Chondrocyte (in vitro differentiated cells): Measurements from ENCODE around the gene SLC2A4RG. TPM values are rescaled to one million over a fixed set of nuclear protein-coding genes. Genes with fewer than 3 reads are reported as not detected.
A peak's percentile ranks its signal among the peaks of the same experiment; 100 is the strongest.

Experiments
- DNase-seq: peaks from one replicate; pipeline ENCODE4 v3.0.0; 2021; ENCODE audit warnings: mixed read lengths, low spot score
- H3K27ac Mint-ChIP-seq: one replicate; pipeline ENCODE4 v1.8.0; 2021; ENCODE audit warnings: mild to moderate bottlenecking, moderate library complexity, mixed read lengths; ENCODE audit not compliant: unreplicated experiment
- H3K27me3 Mint-ChIP-seq: 2 replicates; pipeline ENCODE4 v1.8.0; 2021; ENCODE audit warnings: low read depth, mixed read lengths
- H3K36me3 Mint-ChIP-seq: 2 replicates; pipeline ENCODE4 v1.8.0; 2021; ENCODE audit warnings: low read depth, mixed read lengths
- H3K4me1 Mint-ChIP-seq: 2 replicates; pipeline ENCODE4 v1.8.0; 2021; ENCODE audit warnings: low read depth, mild to moderate bottlenecking, mixed read lengths
- H3K4me3 Mint-ChIP-seq: one replicate; pipeline ENCODE4 v1.8.0; 2021; ENCODE audit warnings: mild to moderate bottlenecking, moderate library complexity, mixed read lengths; ENCODE audit not compliant: unreplicated experiment
- H3K9me3 Mint-ChIP-seq: 2 replicates; pipeline ENCODE4 v1.8.0; 2021; ENCODE audit warnings: low read depth, mixed read lengths
- total RNA-seq: library from RNA; stranded (reverse); gene quantifications from 3 replicates; pipeline ENCODE4 v1.2.1, GENCODE V29; 2021
- TF ChIP-seq, protein P1 (sequence below): fragments of 200-600 bp; sonication (generic); IDR thresholded peaks from 2 replicates; pipeline ENCODE4 v1.5.0; 2021; ENCODE audit warnings: antibody characterized with exemption, mild to moderate bottlenecking, moderate library complexity

Gene SLC2A4RG
- total RNA-seq, 1 donor from 2014 or later = 101 TPM

DNA sequence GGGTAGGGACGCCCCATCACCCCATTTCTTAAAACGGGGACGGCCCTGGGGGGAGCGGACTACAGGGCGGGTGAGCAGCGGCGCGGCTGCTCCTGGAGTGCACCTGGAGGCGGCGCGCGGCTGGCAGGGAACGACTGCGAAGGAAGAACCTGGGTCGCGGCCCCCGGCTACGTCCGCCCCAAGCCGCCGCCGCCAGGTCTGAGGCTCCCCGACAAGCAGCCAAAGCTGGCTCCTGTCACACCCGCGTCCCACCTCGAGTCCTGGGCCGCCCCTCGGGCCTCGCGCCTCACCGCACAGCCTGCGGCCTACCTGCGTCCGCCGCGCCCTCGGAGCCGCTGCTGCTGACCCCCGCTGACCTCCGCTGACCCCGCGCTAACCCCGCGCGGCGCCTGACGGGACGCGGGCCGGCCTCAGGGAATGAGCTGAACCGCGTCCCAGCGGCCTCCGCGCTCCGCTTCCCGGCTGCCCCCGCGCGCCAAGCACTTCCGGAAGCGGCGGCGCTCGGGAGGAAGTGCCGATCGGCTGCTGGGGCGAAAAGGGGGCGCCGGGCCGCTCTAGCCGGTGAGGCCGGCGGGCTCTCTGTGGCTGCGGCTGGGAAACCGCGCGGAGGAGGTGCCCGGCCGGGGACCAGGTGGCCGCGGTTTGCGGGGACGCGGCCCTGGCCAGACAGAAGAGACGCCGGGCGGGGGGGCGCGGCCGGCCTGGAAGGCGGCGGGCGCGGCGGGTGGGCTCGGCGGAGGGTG is 31.8 kb upstream of the SLC2A4RG start, which contains the start of the genes ARFRP1 and ZGPAT:
Gene ARFRP1, minus strand, starts transcription at position 419 of the 743 bp plus-strand sequence. CDS start 885 bp downstream, outside the sequence.
Gene ZGPAT, plus strand, starts transcription at position 482 of the 743 bp plus-strand sequence. CDS start 542 bp downstream, outside the sequence.
- H3K4me1 Mint-ChIP-seq = peaks cover 36% of the 10 kb centered on the region
- H3K4me3 Mint-ChIP-seq = peak within 1 kb of the TSS; percentile 86
- peak; percentile 91 for DNase-seq
- H3K36me3 Mint-ChIP-seq = peaks cover 26% of the 10 kb centered on the region
- no peaks in the 10 kb centered on the region for H3K27me3 Mint-ChIP-seq
- peaks cover 5% of the 10 kb centered on the region for H3K9me3 Mint-ChIP-seq
- peak within 1 kb of the TSS; percentile 82 for H3K27ac Mint-ChIP-seq
- TF ChIP-seq, protein P1, sequence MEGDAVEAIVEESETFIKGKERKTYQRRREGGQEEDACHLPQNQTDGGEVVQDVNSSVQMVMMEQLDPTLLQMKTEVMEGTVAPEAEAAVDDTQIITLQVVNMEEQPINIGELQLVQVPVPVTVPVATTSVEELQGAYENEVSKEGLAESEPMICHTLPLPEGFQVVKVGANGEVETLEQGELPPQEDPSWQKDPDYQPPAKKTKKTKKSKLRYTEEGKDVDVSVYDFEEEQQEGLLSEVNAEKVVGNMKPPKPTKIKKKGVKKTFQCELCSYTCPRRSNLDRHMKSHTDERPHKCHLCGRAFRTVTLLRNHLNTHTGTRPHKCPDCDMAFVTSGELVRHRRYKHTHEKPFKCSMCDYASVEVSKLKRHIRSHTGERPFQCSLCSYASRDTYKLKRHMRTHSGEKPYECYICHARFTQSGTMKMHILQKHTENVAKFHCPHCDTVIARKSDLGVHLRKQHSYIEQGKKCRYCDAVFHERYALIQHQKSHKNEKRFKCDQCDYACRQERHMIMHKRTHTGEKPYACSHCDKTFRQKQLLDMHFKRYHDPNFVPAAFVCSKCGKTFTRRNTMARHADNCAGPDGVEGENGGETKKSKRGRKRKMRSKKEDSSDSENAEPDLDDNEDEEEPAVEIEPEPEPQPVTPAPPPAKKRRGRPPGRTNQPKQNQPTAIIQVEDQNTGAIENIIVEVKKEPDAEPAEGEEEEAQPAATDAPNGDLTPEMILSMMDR = no peak

DNA sequence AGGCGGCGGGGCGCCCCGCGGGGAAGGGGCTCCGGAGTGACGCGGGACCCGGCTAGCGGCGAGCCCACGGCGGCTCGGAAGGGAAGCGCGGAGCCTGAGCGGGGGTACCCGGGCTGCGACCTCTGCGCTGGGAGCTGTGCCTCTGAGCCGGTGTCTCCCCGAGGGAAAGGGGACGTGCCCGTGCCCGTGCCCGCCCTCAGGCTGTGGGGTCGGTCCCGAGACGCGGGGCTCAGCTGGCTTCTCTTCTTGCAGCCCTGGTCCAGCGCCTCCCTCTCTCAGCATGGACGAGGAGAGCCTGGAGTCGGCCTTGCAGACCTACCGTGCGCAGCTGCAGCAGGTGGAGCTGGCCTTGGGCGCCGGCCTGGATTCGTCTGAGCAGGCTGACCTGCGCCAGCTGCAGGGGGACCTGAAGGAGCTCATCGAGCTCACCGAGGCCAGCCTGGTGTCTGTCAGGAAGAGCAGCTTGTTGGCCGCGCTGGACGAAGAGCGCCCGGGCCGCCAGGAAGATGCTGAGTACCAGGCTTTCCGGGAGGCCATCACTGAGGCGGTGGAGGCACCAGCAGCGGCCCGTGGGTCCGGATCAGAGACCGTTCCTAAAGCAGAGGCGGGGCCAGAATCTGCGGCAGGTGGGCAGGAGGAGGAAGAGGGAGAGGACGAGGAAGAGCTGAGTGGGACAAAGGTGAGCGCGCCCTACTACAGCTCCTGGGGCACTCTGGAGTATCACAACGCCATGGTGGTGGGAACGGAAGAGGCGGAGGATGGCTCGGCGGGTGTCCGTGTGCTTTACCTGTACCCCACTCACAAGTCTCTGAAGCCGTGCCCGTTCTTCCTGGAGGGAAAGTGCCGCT is 31.1 kb upstream of the SLC2A4RG start:
- Mint-ChIP-seq H3K4me1 (peaks cover 36% of the 10 kb centered on the region), H3K36me3 (peaks cover 28% of the 10 kb centered on the region), H3K9me3 (peaks cover 5% of the 10 kb centered on the region), H3K27ac (peak overlapping the region; percentile 80), H3K4me3 (peak overlapping the region; percentile 86), H3K27me3 (no peaks in the 10 kb centered on the region)
- peak; percentile 91 for DNase-seq
- TF ChIP-seq, protein P1 = no peak

DNA sequence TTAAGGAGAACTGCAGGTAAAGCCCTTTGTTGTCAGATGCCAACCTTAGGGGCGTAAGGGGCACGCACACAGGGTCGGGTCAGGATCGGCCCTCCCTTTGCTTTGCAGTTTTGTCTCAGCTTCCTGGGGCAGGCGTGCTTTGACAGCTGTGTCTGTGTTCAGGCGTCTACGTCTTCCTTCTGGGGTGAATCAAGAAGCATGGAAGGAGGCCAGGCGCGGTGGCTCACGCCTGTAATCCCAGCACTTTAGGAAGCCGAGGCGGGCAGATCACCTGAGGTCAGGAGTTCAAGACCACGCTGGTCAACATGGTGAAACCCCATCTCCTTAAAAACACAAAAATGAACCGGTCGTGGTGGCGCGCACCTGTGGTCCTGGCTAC is 30.4 kb upstream of the SLC2A4RG start:
- no peaks in the 10 kb centered on the region for H3K27me3 Mint-ChIP-seq

DNA sequence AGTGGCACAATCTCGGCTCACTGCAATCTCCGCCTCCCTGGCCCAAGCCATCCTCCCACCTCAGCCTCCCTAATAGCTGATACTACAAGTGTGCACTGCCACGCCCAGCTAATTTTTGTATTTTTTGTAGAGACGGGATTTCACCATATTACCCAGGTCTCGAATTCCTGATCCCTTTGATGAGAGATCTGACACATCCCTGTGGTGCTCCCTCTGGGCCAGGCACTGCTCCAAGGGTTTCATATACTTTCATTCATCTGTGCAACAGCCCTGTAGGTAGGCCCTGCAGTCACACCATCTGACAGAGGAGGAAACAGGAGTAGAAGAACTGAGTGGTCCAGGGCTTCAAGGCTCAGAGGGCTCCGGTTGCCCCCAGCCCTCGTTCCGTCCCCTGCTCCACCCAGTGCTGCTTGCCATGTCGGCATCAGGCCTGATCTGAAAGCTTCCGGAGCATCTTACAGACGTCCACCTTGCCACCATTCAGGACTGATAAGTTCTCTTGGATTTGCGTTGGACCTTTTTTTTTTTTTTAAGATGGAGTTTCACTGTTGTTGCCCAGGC is 28.4 kb upstream of the SLC2A4RG start:
- Mint-ChIP-seq H3K9me3 (peaks cover 11% of the 10 kb centered on the region), H3K4me1 (peaks cover 34% of the 10 kb centered on the region), H3K4me3 (no peak overlapping the region), H3K36me3 (peaks cover 38% of the 10 kb centered on the region), H3K27me3 (no peaks in the 10 kb centered on the region), H3K27ac (no peak overlapping the region)
- TF ChIP-seq, protein P1 = no peak
- peak; percentile 33 for DNase-seq

More for the DNA sequence above, 30.4 kb upstream of the SLC2A4RG start:
- TF ChIP-seq, protein P1 = no peak
- no peak for DNase-seq
- peaks cover 31% of the 10 kb centered on the region for H3K36me3 Mint-ChIP-seq
- H3K27ac Mint-ChIP-seq = no peak overlapping the region
- peaks cover 5% of the 10 kb centered on the region for H3K9me3 Mint-ChIP-seq
- peak overlapping the region; percentile 86 for H3K4me3 Mint-ChIP-seq
- H3K4me1 Mint-ChIP-seq = peaks cover 36% of the 10 kb centered on the region

DNA sequence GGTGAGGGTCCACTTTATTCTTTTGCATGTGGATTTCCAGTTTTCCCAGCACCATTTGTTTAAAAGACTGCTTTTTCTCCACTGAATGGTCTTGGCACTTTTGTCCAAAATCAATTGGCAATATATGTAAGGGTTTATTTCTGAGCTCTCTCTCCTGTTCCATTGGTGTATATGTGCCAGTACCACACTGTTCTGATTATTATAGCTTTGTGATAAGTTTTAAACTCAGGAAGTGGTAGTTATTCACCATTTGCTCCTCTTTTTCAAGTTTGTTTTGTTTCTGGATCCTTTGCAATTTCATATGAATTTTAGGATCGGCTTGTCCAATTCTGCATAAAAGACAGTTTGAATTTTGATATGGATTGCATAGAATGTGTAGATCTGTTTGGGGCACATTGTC is 27.4 kb upstream of the SLC2A4RG start:
- H3K27me3 Mint-ChIP-seq = no peaks in the 10 kb centered on the region

More for the DNA sequence above, 27.4 kb upstream of the SLC2A4RG start:
- peaks cover 24% of the 10 kb centered on the region for H3K4me1 Mint-ChIP-seq
- TF ChIP-seq, protein P1 = no peak
- DNase-seq = no peak
- H3K9me3 Mint-ChIP-seq = peaks cover 11% of the 10 kb centered on the region
- peaks cover 42% of the 10 kb centered on the region for H3K36me3 Mint-ChIP-seq
- no peak overlapping the region for H3K4me3 Mint-ChIP-seq
- H3K27ac Mint-ChIP-seq = no peak overlapping the region
